ENCODE measurements around the gene TNFRSF6B.

The TNFRSF6B gene

GRCh38 chr20:63686492-63687321 is 9.7 kb upstream of the TNFRSF6B start:
- no peak for DNase-seq

- DNase-seq = no peak
Measured at GRCh38 chr20:63687419-63688178, 8.9 kb upstream of the TNFRSF6B start.

GRCh38 chr20:63688228-63689045 is 8.0 kb upstream of the TNFRSF6B start:
- DNase-seq = no peak

GRCh38 chr20:63689046-63690002 is 7.1 kb upstream of the TNFRSF6B start:
- DNase-seq = no peak

- DNase-seq = no peak
Measured at GRCh38 chr20:63690003-63690897, 6.2 kb upstream of the TNFRSF6B start.

- DNase-seq = no peak
Measured at GRCh38 chr20:63690898-63691710, 5.3 kb upstream of the TNFRSF6B start.

- no peak for DNase-seq
Measured at GRCh38 chr20:63691711-63692435, 4.6 kb upstream of the TNFRSF6B start.

GRCh38 chr20:63692436-63693082 is 3.9 kb upstream of the TNFRSF6B start:
- no peak for DNase-seq

GRCh38 chr20:63693083-63693732 is 3.2 kb upstream of the TNFRSF6B start:
- no peak for DNase-seq

GRCh38 chr20:63693733-63694583 is 2.5 kb upstream of the TNFRSF6B start:
- no peak for DNase-seq

GRCh38 chr20:63694584-63695423 is 1.6 kb upstream of the TNFRSF6B start:
- DNase-seq = no peak

GRCh38 chr20:63695424-63696305 is 787 bp upstream of the TNFRSF6B start:
- no peak for DNase-seq

- no peak for DNase-seq
Measured at GRCh38 chr20:63696306-63696627, 185 bp upstream of the TNFRSF6B start.

GRCh38 chr20:63697357-63697867 is 960 bp downstream of the TNFRSF6B start:
- no peak for DNase-seq

- DNase-seq = no peak
Measured at GRCh38 chr20:63697868-63698545, 1.6 kb downstream of the TNFRSF6B start.
